NCI-H345 (cell line): ENCODE data around the gene GPM6B.
"Not testable (repeated sequence)": the region's sequence is repeated elsewhere in the genome, so short reads cannot be mapped to it uniquely, and the experiment has no call there.

Source experiments
- DNase-seq: peaks from one replicate; lab custom pipeline; 2025; lab: John Stamatoyannopoulos, UW

GPM6B gene

DNA sequence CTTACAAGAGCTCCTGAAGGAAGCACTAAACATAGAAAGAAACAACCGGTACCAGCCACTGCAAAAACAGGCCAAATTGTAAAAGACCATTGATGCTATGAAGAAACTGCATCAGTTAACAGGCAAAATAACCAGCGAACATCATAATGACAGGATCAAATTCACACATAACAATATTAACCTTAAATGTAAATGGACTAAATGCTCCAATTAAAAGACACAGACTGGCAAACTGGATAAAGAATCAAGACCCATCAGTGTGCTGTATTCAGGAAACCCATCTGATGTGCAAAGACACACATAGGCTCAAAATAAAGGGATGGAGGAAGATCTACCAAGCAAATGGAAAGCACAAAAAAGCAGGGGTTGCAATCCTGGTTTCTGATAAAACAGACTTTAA lies 90.3 kb downstream of the GPM6B start:
- not testable (repeated sequence) for DNase-seq

DNA sequence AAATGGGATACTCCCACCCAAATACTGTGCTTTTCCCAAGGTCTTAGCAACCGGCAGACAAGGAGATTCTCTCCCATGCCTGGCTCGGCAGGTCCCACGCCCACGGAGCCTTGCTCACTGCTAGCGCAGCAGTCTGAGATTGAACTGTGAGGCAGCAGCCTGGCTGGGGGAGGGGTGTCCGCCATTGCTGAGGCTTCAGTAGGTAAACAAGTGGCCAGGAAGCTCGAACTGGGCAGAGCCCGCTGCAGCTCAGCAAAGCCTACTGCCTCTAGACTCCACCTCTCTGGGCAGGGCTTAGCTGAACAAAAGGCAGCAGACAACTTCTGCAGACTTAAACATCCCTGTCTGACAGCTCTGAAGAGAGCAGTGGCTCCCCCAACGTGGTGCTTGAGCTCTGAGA lies 92.0 kb downstream of the GPM6B start:
- DNase-seq, result not testable (repeated sequence)

DNA sequence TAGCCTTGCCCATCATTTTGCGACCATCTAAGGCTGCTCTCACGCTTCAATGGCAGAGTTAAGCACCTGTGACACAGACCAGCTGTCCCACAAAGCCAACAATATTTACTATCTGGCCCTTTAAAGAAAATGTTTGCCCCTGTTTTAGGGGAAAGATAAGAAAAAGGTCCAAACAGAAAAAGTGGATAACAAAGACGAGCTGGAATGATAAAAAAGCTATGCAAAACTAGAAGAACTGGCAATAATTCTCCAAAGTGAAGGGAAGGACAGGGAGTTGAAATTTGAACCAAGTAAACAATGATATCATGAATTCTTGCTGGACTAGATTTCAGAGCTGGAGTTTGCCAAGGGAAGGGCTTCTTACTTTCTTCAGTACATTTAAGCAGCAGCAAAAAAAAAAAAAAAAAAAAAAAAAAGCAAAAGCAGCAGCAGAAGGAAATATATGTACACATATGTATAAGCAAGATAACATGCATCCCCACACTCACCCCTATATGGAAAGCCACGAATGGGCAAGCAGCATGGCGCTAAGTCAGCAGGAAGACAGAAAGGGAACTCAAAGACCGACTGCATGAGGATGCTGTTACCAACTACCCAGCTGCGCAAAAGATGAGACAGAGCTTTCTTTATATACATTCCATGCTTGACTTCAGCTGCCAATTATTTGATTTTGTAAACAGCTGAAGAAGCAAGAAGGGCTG lies 94.9 kb downstream of the GPM6B start:
- peak; percentile 16 for DNase-seq

DNA sequence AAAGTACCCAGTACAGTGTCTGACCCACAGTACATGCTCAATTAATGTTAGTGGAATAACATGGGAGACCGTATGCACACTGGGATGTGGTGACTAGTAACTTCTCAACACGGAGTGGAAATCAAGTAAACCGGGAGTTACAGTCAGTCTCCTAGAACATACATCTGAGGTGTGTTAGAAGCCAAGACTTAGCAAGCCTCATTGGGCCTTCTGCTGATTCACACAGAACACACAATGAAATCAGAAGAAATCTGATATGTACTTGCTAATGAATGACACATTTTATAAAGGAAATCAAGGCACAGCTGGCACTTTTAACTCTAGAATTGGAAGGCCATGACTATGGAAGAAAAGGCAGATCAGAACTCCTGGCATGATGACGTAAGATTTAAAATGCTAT lies 95.5 kb downstream of the GPM6B start:
- DNase-seq, result no peak
